HL-60 (cell line): ENCODE data around the gene IGFBP2.

Experiments used
- GABPA ChIP-seq: IDR thresholded peaks from 2 replicates; pipeline ENCODE4 v1.6.1; 2012; ENCODE audit warnings: low read depth
- POLR2AphosphoS5 ChIP-seq: IDR thresholded peaks from 2 replicates; pipeline ENCODE4 v1.6.1; 2012; ENCODE audit warnings: low read depth
- REST ChIP-seq: IDR thresholded peaks from 2 replicates; pipeline ENCODE4 v1.6.1; 2012; ENCODE audit warnings: low read depth; ENCODE audit not compliant: insufficient replicate concordance
- TF ChIP-seq, protein P1 (sequence below): IDR thresholded peaks from one replicate; pipeline ENCODE4 v1.5.1; 2011; ENCODE audit warnings: low read length, control low read depth, inconsistent platforms; ENCODE audit not compliant: insufficient read depth

DNA sequence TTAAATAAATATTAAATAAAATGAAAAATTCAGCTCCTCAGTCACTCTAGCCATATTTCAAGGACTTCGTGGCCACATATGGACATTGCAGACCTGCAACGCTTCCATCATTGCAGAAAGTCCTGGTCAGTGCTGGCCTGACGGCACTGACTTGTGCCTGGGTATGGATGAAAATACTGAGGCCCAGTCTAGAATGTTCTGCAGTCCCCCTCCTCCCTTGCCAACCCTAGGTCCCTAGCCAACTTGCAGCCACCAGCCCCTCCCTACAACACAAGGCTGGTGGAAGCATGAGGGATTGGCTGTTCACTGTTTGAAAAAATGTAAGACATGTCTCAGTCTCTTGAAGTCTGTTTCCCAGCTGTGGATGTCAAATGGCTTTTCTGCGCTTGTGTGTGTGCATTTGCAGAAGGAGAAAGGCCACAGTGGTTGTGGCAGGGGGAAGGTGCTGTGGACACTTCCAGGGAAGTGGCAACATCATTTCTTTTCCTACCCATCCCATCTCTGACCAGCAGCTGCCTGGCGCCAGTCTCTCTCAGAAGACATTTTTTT, 52.2 kb downstream of the IGFBP2 start:
- TF ChIP-seq, protein P1, sequence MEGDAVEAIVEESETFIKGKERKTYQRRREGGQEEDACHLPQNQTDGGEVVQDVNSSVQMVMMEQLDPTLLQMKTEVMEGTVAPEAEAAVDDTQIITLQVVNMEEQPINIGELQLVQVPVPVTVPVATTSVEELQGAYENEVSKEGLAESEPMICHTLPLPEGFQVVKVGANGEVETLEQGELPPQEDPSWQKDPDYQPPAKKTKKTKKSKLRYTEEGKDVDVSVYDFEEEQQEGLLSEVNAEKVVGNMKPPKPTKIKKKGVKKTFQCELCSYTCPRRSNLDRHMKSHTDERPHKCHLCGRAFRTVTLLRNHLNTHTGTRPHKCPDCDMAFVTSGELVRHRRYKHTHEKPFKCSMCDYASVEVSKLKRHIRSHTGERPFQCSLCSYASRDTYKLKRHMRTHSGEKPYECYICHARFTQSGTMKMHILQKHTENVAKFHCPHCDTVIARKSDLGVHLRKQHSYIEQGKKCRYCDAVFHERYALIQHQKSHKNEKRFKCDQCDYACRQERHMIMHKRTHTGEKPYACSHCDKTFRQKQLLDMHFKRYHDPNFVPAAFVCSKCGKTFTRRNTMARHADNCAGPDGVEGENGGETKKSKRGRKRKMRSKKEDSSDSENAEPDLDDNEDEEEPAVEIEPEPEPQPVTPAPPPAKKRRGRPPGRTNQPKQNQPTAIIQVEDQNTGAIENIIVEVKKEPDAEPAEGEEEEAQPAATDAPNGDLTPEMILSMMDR, result no peak
- TF ChIP-seq POLR2AphosphoS5 (no peak), REST (no peak), GABPA (no peak)
